H1 (cell line): Measurements from ENCODE around the gene MYCBPAP. TPM values are rescaled to one million over a fixed set of nuclear protein-coding genes. Genes with fewer than 3 reads are reported as not detected.

Experiments
- CTCF ChIA-PET: fragments of 300-600 bp; sonication (Branson Sonifier 250); formaldehyde crosslinking; loops from one replicate; lab custom pipeline; 2021; ENCODE audit not compliant: partially characterized antibody; lab: Charles Lee
- POLR2A ChIA-PET: fragments of 300-600 bp; sonication (Branson Sonifier 250); formaldehyde crosslinking; loops from one replicate; lab custom pipeline; 2021; ENCODE audit warnings: inconsistent platforms; ENCODE audit not compliant: partially characterized antibody; lab: Charles Lee
- DNase-seq, 2 experiments: peaks; one replicate each; pipeline versions ENCODE4 v3.0.0 to v3.0.0-alpha.2; 2010 to 2022; ENCODE audit warnings: low spot score in 2 of 2, low read depth in 1 of 2, mixed read lengths in 1 of 2
- FAIRE-seq: peaks from 2 replicates; lab custom pipeline; 2011; peaks lifted over from hg19 to GRCh38; lab: Jason Lieb, UNC
- H2AFZ ChIP-seq: 2 replicates; pipeline ENCODE4 v1.8.1; 2012; ENCODE audit warnings: low read length, inconsistent platforms
- H2AK5ac ChIP-seq: 2 replicates; pipeline ENCODE4 v1.6.1; 2013; ENCODE audit warnings: low read depth, low read length
- H2BK120ac ChIP-seq: replicated peaks from 2 replicates; pipeline ENCODE3; 2013; ENCODE audit warnings: low read depth, low read length, inconsistent platforms
- H2BK12ac ChIP-seq: 2 replicates; pipeline ENCODE4 v1.6.1; 2013; ENCODE audit warnings: low read depth, low read length
- H2BK15ac ChIP-seq: 2 replicates; pipeline ENCODE4 v1.6.1; 2013; ENCODE audit warnings: low read length
- H2BK20ac ChIP-seq: 2 replicates; pipeline ENCODE4 v1.6.1; 2013; ENCODE audit warnings: low read length
- H2BK5ac ChIP-seq: 2 replicates; pipeline ENCODE4 v1.6.1; 2013; ENCODE audit warnings: low read depth, low read length
- H3K14ac ChIP-seq: 2 replicates; pipeline ENCODE4 v1.6.1; 2013; ENCODE audit warnings: inconsistent platforms; ENCODE audit not compliant: insufficient read length
- H3K18ac ChIP-seq: 2 replicates; pipeline ENCODE4 v1.6.1; 2013; ENCODE audit warnings: low read length; ENCODE audit errors: extremely low read depth
- H3K23ac ChIP-seq: 2 replicates; pipeline ENCODE4 v1.6.1; 2013; ENCODE audit warnings: inconsistent platforms; ENCODE audit not compliant: insufficient read length
- H3K23me2 ChIP-seq: 2 replicates; pipeline ENCODE4 v1.6.1; 2013; ENCODE audit warnings: low read depth, low read length
- H3K27ac ChIP-seq: 2 replicates; pipeline ENCODE4 v1.6.1; 2011; ENCODE audit warnings: low read depth, low read length, inconsistent platforms
- H3K27me3 ChIP-seq, 4 experiments: replicated peaks in 1 of 4; 1 replicate in 1 of 4; 2 replicates in 3 of 4; pipeline versions ENCODE4 v1.6.1 to v1.8.1; 2011 to 2013; ENCODE audit warnings: low read length in 3 of 4, mild to moderate bottlenecking in 3 of 4, inconsistent platforms in 2 of 4, mixed read lengths in 2 of 4, moderate library complexity in 1 of 4; ENCODE audit not compliant: control insufficient read depth in 3 of 4, insufficient read depth in 3 of 4; ENCODE audit errors: extremely low read depth in 1 of 4
- H3K36me3 ChIP-seq, 4 experiments: 2 replicates each; pipeline versions ENCODE4 v1.6.1 to v1.8.1; 2011 to 2013; ENCODE audit warnings: mild to moderate bottlenecking in 4 of 4, low read length in 3 of 4, moderate library complexity in 2 of 4, control low read depth in 1 of 4, inconsistent platforms in 1 of 4; ENCODE audit not compliant: insufficient read depth in 4 of 4, control insufficient read depth in 2 of 4
- H3K4ac ChIP-seq: replicated peaks from 2 replicates; pipeline ENCODE3; 2013; ENCODE audit warnings: low read length, low read depth, mixed read lengths, inconsistent platforms; ENCODE audit not compliant: insufficient read length
- H3K4me1 ChIP-seq, 4 experiments: replicated peaks in 1 of 4; 1 replicate in 1 of 4; 2 replicates in 3 of 4; pipeline versions ENCODE4 v1.6.1 to v1.8.1; 2011 to 2013; ENCODE audit warnings: low read length in 3 of 4, inconsistent platforms in 2 of 4, mixed read lengths in 1 of 4; ENCODE audit not compliant: insufficient read depth in 4 of 4, control insufficient read depth in 3 of 4
- H3K4me2 ChIP-seq, 2 experiments: 2 replicates each; pipeline versions ENCODE4 v1.6.1 to v1.8.1; 2011 to 2013; ENCODE audit warnings: low read depth in 2 of 2, low read length in 2 of 2, control low read depth in 1 of 2, inconsistent platforms in 1 of 2, mild to moderate bottlenecking in 1 of 2; ENCODE audit not compliant: insufficient read depth in 1 of 2
- H3K4me3 ChIP-seq, 4 experiments: fragments of 200-600, 300-600 bp in 1 of 4; sonication (generic), shearing (Covaris generic), sonication (Bioruptor Twin) in 1 of 4; 2 replicates each; pipeline versions ENCODE4 v1.5.1 to v1.8.1; 2011 to 2016; ENCODE audit warnings: low read length in 4 of 4, low read depth in 3 of 4, control low read depth in 2 of 4, inconsistent platforms in 2 of 4, mild to moderate bottlenecking in 2 of 4, mixed read lengths in 1 of 4, moderate library complexity in 1 of 4; ENCODE audit not compliant: insufficient read depth in 2 of 4; ENCODE audit errors: extremely low read depth in 1 of 4
- H3K56ac ChIP-seq: replicated peaks from 2 replicates; pipeline ENCODE3; 2013; ENCODE audit warnings: low read depth, mild to moderate bottlenecking, mixed read lengths, low read length, inconsistent platforms; ENCODE audit not compliant: insufficient read length
- H3K79me1 ChIP-seq: 2 replicates; pipeline ENCODE4 v1.6.1; 2013; ENCODE audit warnings: low read depth, low read length, control low read depth
- H3K79me2 ChIP-seq, 2 experiments: 2 replicates each; pipeline versions ENCODE4 v1.6.1 to v1.8.1; 2012 to 2013; ENCODE audit warnings: low read length in 2 of 2, mild to moderate bottlenecking in 2 of 2, inconsistent platforms in 1 of 2; ENCODE audit not compliant: insufficient read depth in 2 of 2, control insufficient read depth in 1 of 2
- H3K9ac ChIP-seq, 4 experiments: replicated peaks in 1 of 4; 1 replicate in 1 of 4; 2 replicates in 3 of 4; pipeline versions ENCODE4 v1.6.1 to v1.8.1; 2011 to 2013; ENCODE audit warnings: low read depth in 3 of 4, low read length in 3 of 4, control low read depth in 2 of 4, mild to moderate bottlenecking in 2 of 4, moderate library complexity in 2 of 4, inconsistent platforms in 1 of 4; ENCODE audit errors: extremely low read depth in 1 of 4
- H3K9me3 ChIP-seq, 2 experiments: 2 replicates each; pipeline versions ENCODE4 v1.6.1 to v1.8.1; 2012 to 2013; ENCODE audit warnings: mild to moderate bottlenecking in 2 of 2, moderate library complexity in 2 of 2, control low read depth in 1 of 2, inconsistent platforms in 1 of 2, low read depth in 1 of 2, low read length in 1 of 2, mixed read lengths in 1 of 2; ENCODE audit not compliant: insufficient read depth in 2 of 2
- H4K20me1 ChIP-seq, 2 experiments: replicated peaks in 1 of 2; 2 replicates each; pipeline versions ENCODE3 to v1.8.1; 2011 to 2013; ENCODE audit warnings: inconsistent platforms in 2 of 2, low read length in 2 of 2, mild to moderate bottlenecking in 1 of 2; ENCODE audit not compliant: insufficient read depth in 2 of 2, control insufficient read depth in 1 of 2
- H4K5ac ChIP-seq: 2 replicates; pipeline ENCODE4 v1.6.1; 2013; ENCODE audit warnings: low read length, low read depth, mixed read lengths, inconsistent platforms; ENCODE audit not compliant: insufficient read length
- H4K8ac ChIP-seq: 2 replicates; pipeline ENCODE4 v1.8.0; 2013; ENCODE audit warnings: mild to moderate bottlenecking, moderate library complexity, low read length, inconsistent platforms; ENCODE audit not compliant: insufficient read depth; ENCODE audit errors: extremely low read depth
- H4K91ac ChIP-seq: replicated peaks from 2 replicates; pipeline ENCODE3; 2013; ENCODE audit warnings: low read length, mixed read lengths, inconsistent platforms; ENCODE audit not compliant: insufficient read length
- CHD2 ChIP-seq: IDR thresholded peaks from 2 replicates; pipeline ENCODE4 v1.6.1; 2012; ENCODE audit warnings: low read length, improper control_type of control experiment
- KDM4A ChIP-seq: IDR thresholded peaks from one replicate; pipeline ENCODE4 v1.7.1; 2012; ENCODE audit warnings: low read depth, mild to moderate bottlenecking, moderate library complexity, low read length, inconsistent platforms; ENCODE audit not compliant: severe bottlenecking
- RFX5 ChIP-seq: IDR thresholded peaks from 2 replicates; pipeline ENCODE4 v1.6.1; 2011; ENCODE audit warnings: low read depth, low read length, improper control_type of control experiment, borderline replicate concordance
- SIRT6 ChIP-seq: IDR thresholded peaks from one replicate; pipeline ENCODE4 v1.7.1; 2012; ENCODE audit warnings: low read length, inconsistent platforms
- WGBS, 2 experiments: shearing (Covaris generic) in 1 of 2; methylation state at CpG; one replicate each; pipeline versions ENCODE4 v1.1.6 to v1.1.7; 2013 to 2015; ENCODE audit warnings: low lambda C conversion rate in 2 of 2, mixed read lengths in 2 of 2, inconsistent platforms in 1 of 2, low coverage in 1 of 2, missing lambda C conversion rate in 1 of 2; ENCODE audit not compliant: insufficient replicate concordance in 2 of 2, insufficient coverage in 1 of 2, insufficient read length in 1 of 2; ENCODE audit errors: extremely low coverage in 1 of 2, missing lambda C conversion rate in 1 of 2; 5-methylcytosine and 5-hydroxymethylcytosine counted together
- polyA plus RNA-seq, 7 experiments: library from polyadenylated mRNA; depleted of rRNA in 3 of 7; stranded (reverse) in 5 of 7; unstranded in 2 of 7; fragments of >200 nt in 5 of 7; fragments of 200-250 nt in 2 of 7; gene quantifications; 1 replicate in 5 of 7; 2 replicates in 1 of 7; 4 replicates in 1 of 7; pipeline versions ENCODE4 v1.2.1 to v1.2.3, GENCODE V29; 2011 to 2013; ENCODE audit warnings: missing spikeins in 2 of 7, mixed read lengths in 2 of 7
- total RNA-seq: library from RNA; stranded (reverse); fragmentation: NEBNext Ultra II Directional; extraction: Animal tissue kit (Norgen Biotek cat#: 25700); gene quantifications from 2 replicates; pipeline ENCODE4 v1.2.1, GENCODE V29; 2021

MYCBPAP gene
- total and polyA plus RNA-seq, 2 of the 8 experiments (the other 6 are each of a cell fraction or from before 2014, with no cell fraction given), result 0.89 to 3.3 TPM

GRCh38 chr17:50556803-50557202 lies 48.6 kb downstream of the MYCBPAP start:
- no peak overlapping the region for H3K14ac ChIP-seq
- ChIA-PET CTCF (interaction anchor here (0.8 to 12.4 kb wide), 10 partner anchors 9 to 139 kb away, joined by 3 to 112 read pairs (median 5); no protein-coding TSS in a partner anchor), POLR2A (interaction anchor here (0.8 to 1.4 kb wide), 5 partner anchors 9 to 81 kb away, joined by 3 to 6 read pairs (median 4); partner anchors contain the start of gene SPATA20)
- H4K5ac ChIP-seq, result no peak overlapping the region
- no peak overlapping the region for H2AFZ ChIP-seq
- H4K91ac ChIP-seq, result no peak overlapping the region
- FAIRE-seq (no peak), DNase-seq (no peak)
- peaks cover 17% of the 10 kb centered on the region; the same call in 1 of the 2 replicates for H3K23me2 ChIP-seq
- H3K23ac ChIP-seq, result no peak overlapping the region
- no peak overlapping the region for H2AK5ac ChIP-seq
- H3K4me2 ChIP-seq, result no peak overlapping the region
- H4K20me1 ChIP-seq, result no peaks in the 10 kb centered on the region
- no peak overlapping the region for H3K9ac ChIP-seq
- H2BK20ac ChIP-seq, result no peak overlapping the region
- no peak overlapping the region for H2BK5ac ChIP-seq
- no peak overlapping the region for H2BK12ac ChIP-seq
- H3K56ac ChIP-seq, result no peak overlapping the region
- H3K79me1 ChIP-seq, result no peaks in the 10 kb centered on the region
- H3K4me3 ChIP-seq, result no peak overlapping the region
- H3K18ac ChIP-seq, result no peak overlapping the region
- no peak for TF ChIP-seq SIRT6
- no peak for TF ChIP-seq RFX5
- no peak for TF ChIP-seq CHD2
- no peak for TF ChIP-seq KDM4A
- H3K27me3 ChIP-seq, result peaks cover 4 to 37% (median 29%) of the 10 kb centered on the region in 4 experiments
- no peak overlapping the region for H2BK120ac ChIP-seq
- no peaks in the 10 kb centered on the region for H3K79me2 ChIP-seq
- peaks cover 0 to 9% (median 3%) of the 10 kb centered on the region in 4 experiments; a peak in 4 of 7 replicates for H3K4me1 ChIP-seq
- no peak overlapping the region for H3K4ac ChIP-seq
- no peaks in the 10 kb centered on the region for H3K36me3 ChIP-seq
- H3K9me3 ChIP-seq, result no peaks in the 10 kb centered on the region
- no peak overlapping the region for H3K27ac ChIP-seq
- H4K8ac ChIP-seq, result no peak overlapping the region
- no peak overlapping the region for H2BK15ac ChIP-seq
- 88% methylated on average over 5 of the region's 5 CpGs; no CpG with 5 or more reads in 1 of the 2 experiments for WGBS, 2 experiments
